GM18526 (cell line): Measurements from ENCODE around the gene M6PR.

Experiments
- POLR2A ChIP-seq: IDR thresholded peaks from 3 replicates; pipeline ENCODE4 v1.6.1; 2011; ENCODE audit not compliant: insufficient read length; ENCODE audit errors: extremely low read depth

Gene M6PR

GRCh38 chr12:8897081-8897480, 52.4 kb downstream of the M6PR start:
- TF ChIP-seq POLR2A: no peak

GRCh38 chr12:8894986-8895385, 54.5 kb downstream of the M6PR start:
- TF ChIP-seq POLR2A: no peak

- TF ChIP-seq POLR2A: no peak
Measured at GRCh38 chr12:8894378-8894777, 55.1 kb downstream of the M6PR start.

GRCh38 chr12:8891976-8892375, 57.5 kb downstream of the M6PR start:
- no peak for TF ChIP-seq POLR2A
